ENCODE data around the gene ARHGEF2. TPM values are rescaled to one million over a fixed set of nuclear protein-coding genes. Genes with fewer than 3 reads are reported as not detected.

ARHGEF2 gene
- total RNA-seq, 1 donor: 137 TPM

DNA sequence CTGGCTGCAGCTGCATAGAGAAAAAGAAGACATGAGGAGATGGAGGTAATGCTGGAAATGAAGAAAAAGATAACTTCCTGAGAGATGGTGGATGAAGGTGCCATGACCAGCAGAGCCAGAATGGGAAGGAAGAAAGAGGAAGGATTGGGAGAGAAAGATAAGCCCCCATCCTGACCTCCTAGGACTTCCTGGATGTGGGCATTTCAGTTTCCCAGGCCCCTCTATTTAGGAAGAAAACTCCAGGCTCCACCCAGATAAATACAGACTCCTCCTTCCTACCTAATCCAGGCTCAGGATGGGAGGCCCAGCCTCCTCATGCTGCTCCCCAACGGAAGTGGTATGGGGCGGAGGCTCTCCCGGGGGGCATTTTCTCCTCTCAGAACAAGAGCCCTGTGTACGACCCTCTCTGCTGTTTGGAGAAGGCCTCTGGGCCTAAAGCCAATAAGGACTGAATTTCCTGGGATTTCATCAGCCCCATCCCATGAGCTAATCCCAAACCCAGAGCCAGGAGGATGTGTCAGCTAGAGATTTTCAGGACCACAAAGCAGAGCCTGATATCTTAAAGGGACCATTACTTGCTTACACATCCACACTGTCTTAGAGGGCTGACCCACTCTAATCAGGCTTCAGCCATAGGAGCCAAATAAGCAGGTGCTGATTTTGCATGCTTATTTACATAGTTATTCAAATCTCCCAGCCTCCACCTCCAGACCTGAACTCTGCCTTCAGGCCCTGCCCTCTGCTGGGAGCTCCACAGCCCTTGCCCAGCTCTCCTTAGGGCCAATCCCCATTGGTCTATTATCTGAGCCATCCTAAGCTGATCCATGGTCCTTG, 5.1 kb upstream of the ARHGEF2 start:
- TF ChIP-seq, protein P1, sequence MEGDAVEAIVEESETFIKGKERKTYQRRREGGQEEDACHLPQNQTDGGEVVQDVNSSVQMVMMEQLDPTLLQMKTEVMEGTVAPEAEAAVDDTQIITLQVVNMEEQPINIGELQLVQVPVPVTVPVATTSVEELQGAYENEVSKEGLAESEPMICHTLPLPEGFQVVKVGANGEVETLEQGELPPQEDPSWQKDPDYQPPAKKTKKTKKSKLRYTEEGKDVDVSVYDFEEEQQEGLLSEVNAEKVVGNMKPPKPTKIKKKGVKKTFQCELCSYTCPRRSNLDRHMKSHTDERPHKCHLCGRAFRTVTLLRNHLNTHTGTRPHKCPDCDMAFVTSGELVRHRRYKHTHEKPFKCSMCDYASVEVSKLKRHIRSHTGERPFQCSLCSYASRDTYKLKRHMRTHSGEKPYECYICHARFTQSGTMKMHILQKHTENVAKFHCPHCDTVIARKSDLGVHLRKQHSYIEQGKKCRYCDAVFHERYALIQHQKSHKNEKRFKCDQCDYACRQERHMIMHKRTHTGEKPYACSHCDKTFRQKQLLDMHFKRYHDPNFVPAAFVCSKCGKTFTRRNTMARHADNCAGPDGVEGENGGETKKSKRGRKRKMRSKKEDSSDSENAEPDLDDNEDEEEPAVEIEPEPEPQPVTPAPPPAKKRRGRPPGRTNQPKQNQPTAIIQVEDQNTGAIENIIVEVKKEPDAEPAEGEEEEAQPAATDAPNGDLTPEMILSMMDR (IDR thresholded peaks at IDR 0.05; ENCODE audit: insufficient read depth, low read depth, low read length): no peak
- peak; percentile 99 for DNase-seq (ENCODE audit: low read depth)
- H3K4me3 ChIP-seq (ENCODE audit: low read depth, low read length): peak overlapping the region; percentile 89

DNA sequence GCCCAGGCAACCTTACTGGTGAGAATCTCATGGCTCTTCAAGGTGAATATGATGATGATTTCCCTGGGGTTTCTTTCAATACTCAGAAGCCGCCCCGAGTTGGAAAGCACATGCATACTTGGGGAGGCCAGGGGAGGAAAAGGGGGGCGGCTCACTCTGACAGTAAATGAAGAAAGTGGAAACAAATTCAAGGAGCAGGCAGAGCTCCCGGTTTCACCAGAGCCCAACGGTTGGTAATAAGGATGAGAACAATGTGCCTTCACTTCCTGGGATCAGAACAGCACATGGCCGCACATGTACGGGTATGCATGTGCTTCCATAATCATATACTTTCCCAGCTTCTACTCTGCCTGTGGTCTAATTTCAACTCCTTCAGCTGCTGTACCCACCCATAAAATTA, 3.8 kb upstream of the ARHGEF2 start:
- TF ChIP-seq, protein P1 (IDR thresholded peaks at IDR 0.05; ENCODE audit: insufficient read depth, low read depth, low read length): no peak
- peak overlapping the region; percentile 89 for H3K4me3 ChIP-seq (ENCODE audit: low read depth, low read length)
- no peak for DNase-seq (ENCODE audit: low read depth)

DNA sequence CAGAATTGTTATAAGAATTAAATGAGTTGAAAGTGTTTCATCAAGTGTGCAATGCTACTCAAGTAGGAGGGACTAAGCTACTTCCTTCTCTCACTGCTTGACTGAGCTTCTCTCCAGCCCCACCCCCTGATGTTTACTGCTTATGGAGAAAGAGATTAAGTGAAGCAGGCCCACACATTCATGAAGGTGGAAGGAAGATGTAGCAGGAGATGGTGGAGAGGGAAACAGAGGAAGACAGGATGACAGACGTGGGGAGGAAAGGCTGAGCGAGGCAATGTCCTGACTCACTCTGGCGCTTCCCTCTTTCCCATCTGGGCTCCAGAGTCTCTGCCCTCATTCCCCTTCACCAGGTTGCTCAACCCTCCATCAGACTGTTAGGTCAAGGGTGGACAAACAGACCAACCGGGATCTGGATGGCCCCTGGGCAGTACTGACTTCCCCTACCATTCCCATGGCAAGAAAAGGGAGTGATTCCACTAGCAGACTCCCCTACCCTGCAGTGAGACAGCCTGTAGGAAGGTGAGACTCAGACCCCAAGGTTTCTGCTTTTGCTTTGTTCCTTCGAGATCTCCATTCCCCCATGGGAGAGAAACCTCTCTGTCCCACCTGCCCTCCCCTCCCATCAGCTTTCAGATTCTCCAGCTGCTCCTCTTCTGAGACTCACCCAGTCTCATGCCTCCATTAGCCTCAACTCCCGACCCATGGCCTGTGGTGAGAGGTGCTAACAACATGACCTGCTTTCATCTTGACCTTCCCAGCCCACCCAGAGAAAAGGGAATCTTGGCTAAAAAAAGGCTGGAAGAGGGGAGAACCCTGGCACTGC, 3.1 kb upstream of the ARHGEF2 start:
- TF ChIP-seq, protein P1 (IDR thresholded peaks at IDR 0.05; ENCODE audit: insufficient read depth, low read depth, low read length): no peak
- peak overlapping the region; percentile 89 for H3K4me3 ChIP-seq (ENCODE audit: low read depth, low read length)
- DNase-seq (ENCODE audit: low read depth): peak; percentile 92

DNA sequence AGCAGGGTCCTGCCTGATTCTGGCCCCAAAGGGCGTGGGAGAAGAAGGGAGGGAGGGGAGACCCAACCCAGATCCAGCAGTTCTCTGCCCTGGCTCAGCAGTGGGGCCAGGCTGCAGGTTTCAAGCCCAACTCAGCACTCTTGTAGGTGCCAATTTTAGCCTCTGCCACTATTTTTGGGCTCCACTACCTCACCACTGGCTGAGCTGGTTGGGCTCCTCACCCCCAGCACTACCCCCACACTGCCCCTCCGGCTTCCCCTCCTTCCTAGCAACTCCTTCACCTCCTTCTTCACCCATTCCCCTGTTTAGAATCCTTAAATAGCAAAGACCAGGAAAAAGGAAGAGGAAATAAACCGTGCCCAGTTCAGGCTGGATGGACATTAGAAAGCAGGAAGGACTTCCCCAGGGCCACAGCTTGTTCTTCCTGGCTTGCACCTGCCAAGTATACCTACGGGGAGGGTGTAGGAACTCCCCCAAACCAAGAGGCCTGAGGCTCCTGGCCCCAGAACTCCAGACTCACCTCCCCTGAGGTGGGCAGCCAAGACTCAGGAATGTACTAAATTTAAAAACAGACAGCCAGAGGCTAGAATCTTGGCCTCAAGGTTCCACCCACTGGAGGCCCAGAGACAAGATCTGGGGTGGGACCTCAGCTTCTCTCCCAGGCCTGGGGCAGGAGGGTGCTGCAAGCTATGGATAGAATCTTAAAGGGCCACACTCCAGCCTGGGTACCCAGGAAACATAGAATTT, 1.4 kb upstream of the ARHGEF2 start:
- TF ChIP-seq, protein P1 (IDR thresholded peaks at IDR 0.05; ENCODE audit: insufficient read depth, low read depth, low read length): no peak
- no peak for DNase-seq (ENCODE audit: low read depth)
- H3K4me3 ChIP-seq (ENCODE audit: low read depth, low read length): peak overlapping the region; percentile 89

DNA sequence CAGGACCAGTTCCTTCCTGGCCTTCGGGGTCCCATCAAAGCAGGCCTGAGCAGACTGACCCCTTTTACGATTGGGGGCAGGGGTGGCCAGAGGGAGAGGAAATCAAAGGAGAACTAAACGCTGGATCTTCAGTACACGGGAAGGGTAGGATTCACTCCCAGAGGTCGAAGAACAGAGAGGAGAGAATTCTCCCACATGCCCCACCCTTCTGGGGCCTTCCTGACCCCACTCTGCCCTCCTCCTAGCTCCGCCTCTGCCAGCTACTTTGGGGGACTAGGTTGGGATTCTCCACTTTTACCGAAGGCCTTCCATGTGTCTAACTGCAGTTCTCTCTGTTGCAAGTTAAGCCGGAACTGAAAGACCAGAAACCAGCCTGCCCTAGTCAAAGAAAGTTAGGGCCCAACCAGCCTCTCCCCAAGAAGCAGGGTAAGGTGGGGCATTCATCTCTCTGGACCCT, 654 bp upstream of the ARHGEF2 start:
- DNase-seq (ENCODE audit: low read depth): peak; percentile 65
- TF ChIP-seq, protein P1 (IDR thresholded peaks at IDR 0.05; ENCODE audit: insufficient read depth, low read depth, low read length): no peak

DNA sequence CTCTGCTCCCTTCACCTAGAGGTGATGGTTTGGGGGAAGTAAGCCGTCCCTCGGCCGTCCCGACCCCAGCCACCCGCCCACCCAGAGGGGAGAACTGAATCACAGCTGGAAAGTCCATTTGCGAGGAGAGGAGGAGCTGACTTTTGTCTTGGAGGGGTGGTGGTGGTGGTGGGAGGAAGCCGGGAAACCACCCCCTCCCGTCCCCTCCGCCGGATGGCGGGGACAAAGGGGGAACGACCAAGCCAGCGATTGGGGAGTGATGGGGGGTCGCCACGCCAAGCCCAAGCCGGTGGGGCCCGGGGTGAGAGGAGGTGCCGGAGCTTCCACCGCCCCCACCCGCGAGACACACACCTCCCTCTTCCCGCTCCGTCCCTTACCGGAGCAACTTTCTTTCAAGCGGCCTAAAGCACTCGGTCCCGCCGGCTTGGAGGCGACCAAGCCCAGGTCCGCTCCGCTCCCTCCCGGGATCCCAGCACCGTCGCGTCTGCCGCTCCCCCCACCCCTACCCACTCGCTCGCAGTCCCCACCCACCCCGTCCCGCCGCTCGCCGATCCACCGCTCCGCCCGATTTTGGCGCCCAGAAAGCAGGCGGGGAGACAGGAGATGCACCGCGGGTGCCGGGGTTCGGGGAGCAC, 540 bp downstream of the ARHGEF2 start:
- TF ChIP-seq, protein P1 (IDR thresholded peaks at IDR 0.05; ENCODE audit: insufficient read depth, low read depth, low read length): no peak
- peak overlapping the region; percentile 89 for H3K4me3 ChIP-seq (ENCODE audit: low read depth, low read length)
- DNase-seq (ENCODE audit: low read depth): no peak

More for the DNA sequence above, 654 bp upstream of the ARHGEF2 start:
- H3K4me3 ChIP-seq (ENCODE audit: low read depth, low read length): peak overlapping the region; percentile 89
